ENCODE measurements around the gene NTN5. TPM values are rescaled to one million over a fixed set of nuclear protein-coding genes. Genes with fewer than 3 reads are reported as not detected.

Gene NTN5
- total and polyA plus RNA-seq, 8 donors = 1.3 TPM; not detected in 7

DNA sequence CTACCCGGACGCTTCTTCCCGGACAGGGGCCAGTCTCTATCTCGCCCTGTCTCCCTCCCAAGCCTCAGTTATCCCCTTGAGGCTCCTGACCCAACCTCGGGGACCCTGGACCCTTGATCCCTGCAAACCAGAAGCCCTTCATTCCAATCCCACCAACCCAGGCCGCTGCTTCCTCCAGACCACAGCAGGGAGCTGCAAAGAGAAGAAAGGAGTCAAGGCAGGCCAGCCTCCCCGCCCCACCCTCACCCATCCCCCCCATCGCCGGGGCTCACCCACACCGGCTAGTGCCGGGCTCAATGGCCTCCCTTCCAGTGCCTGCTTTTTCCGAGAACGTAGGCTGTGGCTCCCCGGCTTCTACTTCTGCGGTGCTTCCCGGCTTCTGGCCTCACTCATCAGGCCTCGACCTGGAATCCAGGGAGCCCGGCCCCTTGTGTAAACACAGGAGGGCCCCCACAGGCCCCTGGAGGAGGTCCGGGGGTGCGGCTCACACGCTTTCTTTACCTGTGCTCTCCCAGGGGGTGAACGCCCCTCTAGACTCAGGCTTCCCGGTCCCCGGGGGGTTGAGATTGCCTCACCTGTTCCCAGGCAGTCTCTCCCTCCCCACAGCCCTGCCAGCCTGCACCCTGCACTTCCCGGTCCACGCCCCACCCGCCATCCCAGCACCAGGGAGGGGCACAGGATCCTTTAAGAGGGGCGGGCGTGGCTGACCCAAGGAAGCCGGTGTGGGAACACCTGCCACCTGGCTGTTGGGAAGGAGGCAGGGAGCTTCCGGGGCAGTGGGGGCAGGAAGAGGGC lies 58.2 kb downstream of the NTN5 start, which contains the start of gene FAM83E:
Gene FAM83E, minus strand, starts transcription at position 641 of the 795 bp plus-strand sequence. CDS start 1,704 bp downstream, outside the sequence.
- intact Hi-C loops (cut with DNase I; ENCODE audit: low total_unique reads) = no loop called here
- Histone ChIP-seq H3K27me3 (no peaks in the 10 kb centered on the region), H3K36me3 (peaks cover 24 to 39% (median 31%) of the 10 kb centered on the region in 4 donors), H3K27ac (peak within 1 kb of the TSS; percentile 77 to 94 (median 93)), H3K9me3 (no peaks in the 10 kb centered on the region), H3K4me3 (peak within 1 kb of the TSS; percentile 23 to 93 (median 60)), H3K4me1 (peaks cover 36 to 61% (median 57%) of the 10 kb centered on the region in 4 donors)
- peak; percentile 90 to 96 for DNase-seq
- TF ChIP-seq POLR2A (IDR thresholded peaks at IDR 0.05) (no peak), POLR2AphosphoS5 (IDR thresholded peaks at IDR 0.05) (peak in 2 of 3 donors; percentile 57 to 86)
- TF ChIP-seq, protein P1, sequence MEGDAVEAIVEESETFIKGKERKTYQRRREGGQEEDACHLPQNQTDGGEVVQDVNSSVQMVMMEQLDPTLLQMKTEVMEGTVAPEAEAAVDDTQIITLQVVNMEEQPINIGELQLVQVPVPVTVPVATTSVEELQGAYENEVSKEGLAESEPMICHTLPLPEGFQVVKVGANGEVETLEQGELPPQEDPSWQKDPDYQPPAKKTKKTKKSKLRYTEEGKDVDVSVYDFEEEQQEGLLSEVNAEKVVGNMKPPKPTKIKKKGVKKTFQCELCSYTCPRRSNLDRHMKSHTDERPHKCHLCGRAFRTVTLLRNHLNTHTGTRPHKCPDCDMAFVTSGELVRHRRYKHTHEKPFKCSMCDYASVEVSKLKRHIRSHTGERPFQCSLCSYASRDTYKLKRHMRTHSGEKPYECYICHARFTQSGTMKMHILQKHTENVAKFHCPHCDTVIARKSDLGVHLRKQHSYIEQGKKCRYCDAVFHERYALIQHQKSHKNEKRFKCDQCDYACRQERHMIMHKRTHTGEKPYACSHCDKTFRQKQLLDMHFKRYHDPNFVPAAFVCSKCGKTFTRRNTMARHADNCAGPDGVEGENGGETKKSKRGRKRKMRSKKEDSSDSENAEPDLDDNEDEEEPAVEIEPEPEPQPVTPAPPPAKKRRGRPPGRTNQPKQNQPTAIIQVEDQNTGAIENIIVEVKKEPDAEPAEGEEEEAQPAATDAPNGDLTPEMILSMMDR (IDR thresholded peaks at IDR 0.05) = peak in 2 of 7 experiments; percentile 14 to 29
- WGBS, 5 donors = 24 to 55% (median 30%) methylated on average over 25 to 31 of the region's 31 CpGs

DNA sequence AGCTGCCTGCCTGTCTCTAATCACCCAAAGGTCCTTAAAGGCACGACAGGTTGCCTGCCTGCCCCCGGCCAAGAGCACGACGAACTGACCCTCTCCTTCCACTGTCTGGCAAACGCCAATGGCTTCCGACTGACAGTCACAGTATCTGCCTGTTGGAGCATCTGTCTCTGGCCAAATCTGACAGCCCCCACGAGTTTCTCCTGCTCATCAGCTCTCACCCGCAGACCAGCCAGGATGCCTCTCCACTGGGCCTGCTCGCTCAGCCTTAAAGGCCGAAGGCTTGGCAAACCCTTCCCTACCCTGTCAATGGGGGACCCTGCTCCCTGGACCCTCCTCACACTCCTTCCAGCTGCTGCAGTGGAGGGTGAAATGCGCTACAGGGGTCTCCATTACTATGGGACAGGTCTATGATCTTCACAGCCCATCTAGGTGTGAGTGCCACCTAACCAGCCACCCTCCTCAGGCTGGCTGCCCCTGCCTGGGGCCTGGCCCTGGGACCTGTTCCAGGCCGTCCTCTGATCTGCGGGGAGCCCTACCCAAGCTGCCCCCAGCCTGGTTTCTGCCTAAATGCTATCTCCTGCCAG lies 58.9 kb downstream of the NTN5 start:
- Histone ChIP-seq H3K4me1 (peaks cover 34 to 64% (median 54%) of the 10 kb centered on the region in 4 donors), H3K36me3 (peaks cover 24 to 41% (median 31%) of the 10 kb centered on the region in 4 donors), H3K27ac (peak overlapping the region; percentile 77 to 94 (median 93)), H3K27me3 (no peaks in the 10 kb centered on the region), H3K9me3 (no peaks in the 10 kb centered on the region), H3K4me3 (peak overlapping the region; percentile 23 to 93 (median 34))
- no peak for TF ChIP-seq POLR2A (IDR thresholded peaks at IDR 0.05)
- TF ChIP-seq POLR2AphosphoS5 (IDR thresholded peaks at IDR 0.05) = no peak
- 45 to 59% (median 54%) methylated on average over 12 to 13 of the region's 13 CpGs for WGBS, 5 donors
- no peak for DNase-seq
- intact Hi-C loops (cut with DNase I; ENCODE audit: low total_unique reads) = no loop called here

DNA sequence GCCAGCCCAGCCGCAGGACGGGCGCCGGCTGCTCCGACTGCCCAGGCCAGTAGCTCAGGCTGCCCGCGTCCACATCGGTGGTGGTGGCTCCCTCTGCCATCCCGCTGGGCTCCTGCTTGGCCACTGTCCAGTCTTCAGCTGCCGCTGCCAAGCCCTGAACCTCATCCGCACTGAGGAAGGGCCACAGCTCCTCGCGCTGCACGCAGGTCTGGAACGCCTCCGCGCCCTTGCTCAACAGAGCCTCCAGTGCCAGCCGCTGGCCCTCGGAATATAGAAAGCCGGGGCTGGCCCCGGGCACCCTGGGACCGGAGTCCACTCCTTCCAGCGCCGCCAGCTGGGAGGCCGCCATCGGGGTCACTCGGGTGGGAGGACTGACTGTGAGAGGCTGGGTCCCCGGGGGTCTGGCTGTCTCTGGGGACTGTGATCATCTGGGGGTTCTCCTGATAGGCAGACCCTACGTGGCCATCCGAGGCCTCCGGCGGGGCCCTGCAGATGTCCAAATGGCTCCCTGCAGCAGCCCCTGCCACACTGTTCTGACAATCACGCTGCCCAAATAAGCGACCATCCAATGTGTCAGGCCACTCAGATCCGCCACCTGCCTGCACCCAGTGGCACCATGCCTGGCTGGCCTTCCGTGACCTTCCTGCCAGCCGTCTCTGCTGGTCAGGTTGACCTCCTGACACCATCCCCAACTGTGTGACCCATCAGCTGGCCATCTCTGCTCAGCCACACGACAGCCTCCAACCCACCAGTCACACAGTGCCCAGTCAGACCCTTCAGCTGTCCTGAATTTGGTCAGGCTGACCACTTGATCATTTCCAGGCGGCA lies 59.6 kb downstream of the NTN5 start:
- no peaks in the 10 kb centered on the region for H3K9me3 ChIP-seq
- DNase-seq = peak in 1 of 2 donors; percentile 87

DNA sequence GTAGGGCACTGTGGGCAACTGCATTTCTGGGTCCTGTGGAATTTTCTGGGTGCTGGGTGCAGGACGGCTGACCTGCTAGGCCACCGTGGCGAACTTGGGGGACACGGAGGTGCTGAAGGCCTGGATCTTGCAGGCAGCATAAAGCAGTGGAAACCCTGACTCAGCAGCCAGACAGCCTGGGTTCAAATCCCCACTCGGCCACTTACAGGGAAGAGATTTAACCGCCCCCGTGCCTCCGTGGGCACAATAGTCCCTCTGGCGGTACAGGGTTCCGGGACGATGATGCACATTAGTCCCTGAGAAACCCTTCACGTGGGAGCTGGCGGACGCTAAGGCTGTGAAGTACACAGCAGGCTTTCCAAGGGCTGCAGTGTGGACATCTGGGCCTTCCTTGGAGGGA lies 60.9 kb downstream of the NTN5 start:
- Histone ChIP-seq H3K27me3 (no peaks in the 10 kb centered on the region), H3K9me3 (no peaks in the 10 kb centered on the region), H3K4me1 (peaks cover 22 to 52% (median 38%) of the 10 kb centered on the region in 4 donors), H3K4me3 (peak overlapping the region in 1 of 4 donors; percentile 9), H3K36me3 (peaks cover 18 to 32% (median 23%) of the 10 kb centered on the region in 4 donors), H3K27ac (no peak overlapping the region)
- TF ChIP-seq EP300 (IDR thresholded peaks at IDR 0.05) (no peak), POLR2AphosphoS5 (IDR thresholded peaks at IDR 0.05) (no peak), POLR2A (IDR thresholded peaks at IDR 0.05) (no peak)
- TF ChIP-seq, protein P1 (IDR thresholded peaks at IDR 0.05) = no peak
- 89 to 95% (median 93%) methylated on average over 9 to 14 of the region's 14 CpGs for WGBS, 5 donors
- no peak for DNase-seq
- intact Hi-C loops (cut with DNase I; ENCODE audit: low total_unique reads) = no loop called here

More for the DNA sequence above, 59.6 kb downstream of the NTN5 start:
- peaks cover 34 to 65% (median 52%) of the 10 kb centered on the region in 4 donors for H3K4me1 ChIP-seq
- TF ChIP-seq EP300 (IDR thresholded peaks at IDR 0.05) = no peak
- TF ChIP-seq, protein P1 (IDR thresholded peaks at IDR 0.05) = no peak
- no peak for TF ChIP-seq POLR2A (IDR thresholded peaks at IDR 0.05)
- peak in 2 of 3 donors; percentile 30 to 39 for TF ChIP-seq POLR2AphosphoS5 (IDR thresholded peaks at IDR 0.05)
- intact Hi-C loops (cut with DNase I; ENCODE audit: low total_unique reads) = no loop called here
- peak overlapping the region in 3 of 4 donors; percentile 30 to 93 (median 37) for H3K4me3 ChIP-seq
- 33 to 75% (median 51%) methylated on average over 11 to 39 of the region's 39 CpGs for whole genome bisulfite sequencing, 5 donors
- peak overlapping the region; percentile 77 to 94 (median 93) for H3K27ac ChIP-seq
- H3K27me3 ChIP-seq = no peaks in the 10 kb centered on the region
- H3K36me3 ChIP-seq = peaks cover 24 to 41% (median 31%) of the 10 kb centered on the region in 4 donors

Other genes starting within 250 kb of the NTN5 start
- gene GRWD1, start 227.0 kb downstream of the NTN5 start, total RNA-seq = 10 to 100 TPM in 4 of 5 donors, 1 to 10 TPM in 1; 5.8 to 49.4 (median 18.5) TPM
- gene GRWD1, start 227.0 kb downstream of the NTN5 start, polyA plus RNA-seq = 10 to 100 TPM in 2 of 3 donors, 1 to 10 TPM in 1; 7.6 to 13.9 (median 12.8) TPM
- gene KCNJ14, start 217.4 kb downstream of the NTN5 start, total RNA-seq = 1 to 10 TPM in 2 of 5 donors, under 1 TPM in 1, not detected in 2; 0.92 to 4.6 (median 1.0) TPM
- under 1 TPM in 2 of 3 donors, not detected in 1; 0.19 to 0.75 TPM for gene KCNJ14, start 217.4 kb downstream of the NTN5 start, polyA plus RNA-seq
- gene CYTH2, start 203.6 kb downstream of the NTN5 start, total RNA-seq = 100 to 1,000 TPM in 2 of 5 donors, 10 to 100 TPM in 3; 39.3 to 229 (median 75.9) TPM
- gene CYTH2, start 203.6 kb downstream of the NTN5 start, polyA plus RNA-seq = 10 to 100 TPM; 46.3 to 63.7 (median 48.8) TPM
- gene LMTK3, start 161.2 kb downstream of the NTN5 start, total RNA-seq = 10 to 100 TPM in 1 of 5 donors, 1 to 10 TPM in 1, under 1 TPM in 2, not detected in 1; 0.45 to 23.5 (median 1.1) TPM
- 1 to 10 TPM; 1.1 to 3.5 (median 2.8) TPM for gene LMTK3, start 161.2 kb downstream of the NTN5 start, polyA plus RNA-seq
- gene SULT2B1, start 120.8 kb downstream of the NTN5 start, total RNA-seq = 1 to 10 TPM in 2 of 5 donors, not detected in 3; 2.6 to 3.1 TPM
- 10 to 100 TPM in 1 of 3 donors, 1 to 10 TPM in 2; 2.0 to 46.8 (median 5.0) TPM for gene SULT2B1, start 120.8 kb downstream of the NTN5 start, polyA plus RNA-seq
- not detected for gene SPACA4, start 66.3 kb downstream of the NTN5 start, total RNA-seq
- not detected for gene SPACA4, start 66.3 kb downstream of the NTN5 start, polyA plus RNA-seq
- 100 to 1,000 TPM in 2 of 5 donors, 10 to 100 TPM in 3; 17.5 to 275 (median 56.0) TPM for gene FAM83E, start 57.9 kb downstream of the NTN5 start, total RNA-seq
- gene FAM83E, start 57.9 kb downstream of the NTN5 start, polyA plus RNA-seq = 10 to 100 TPM; 13.3 to 62.5 (median 15.4) TPM
- gene RPL18, start 53.8 kb downstream of the NTN5 start, total RNA-seq = 1,000 to 10,000 TPM; 1,272 to 3,316 (median 1,768) TPM
- gene RPL18, start 53.8 kb downstream of the NTN5 start, polyA plus RNA-seq = 1,000 to 10,000 TPM; 2,771 to 3,739 (median 3,620) TPM
- gene SPHK2, start 53.5 kb downstream of the NTN5 start, total RNA-seq = 100 to 1,000 TPM in 1 of 5 donors, 10 to 100 TPM in 4; 10.6 to 156 (median 19.2) TPM
- gene SPHK2, start 53.5 kb downstream of the NTN5 start, polyA plus RNA-seq = 10 to 100 TPM in 2 of 3 donors, 1 to 10 TPM in 1; 9.4 to 20.5 (median 19.9) TPM
- 10 to 100 TPM in 1 of 5 donors, 1 to 10 TPM in 3, not detected in 1; 7.2 to 21.7 (median 9.7) TPM for gene DBP, start 35.6 kb downstream of the NTN5 start, total RNA-seq
- gene DBP, start 35.6 kb downstream of the NTN5 start, polyA plus RNA-seq = 10 to 100 TPM in 1 of 3 donors, 1 to 10 TPM in 2; 4.2 to 29.0 (median 9.2) TPM
- 10 to 100 TPM in 2 of 5 donors, 1 to 10 TPM in 2, not detected in 1; 1.8 to 33.0 (median 18.1) TPM for gene CA11, start 26.8 kb downstream of the NTN5 start, total RNA-seq
- 10 to 100 TPM; 15.7 to 17.7 (median 15.8) TPM for gene CA11, start 26.8 kb downstream of the NTN5 start, polyA plus RNA-seq
- gene FUT2, start 23.0 kb upstream of the NTN5 start, total RNA-seq = 10 to 100 TPM; 23.2 to 42.0 (median 33.2) TPM
- gene FUT2, start 23.0 kb upstream of the NTN5 start, polyA plus RNA-seq = 10 to 100 TPM; 22.7 to 76.8 (median 25.8) TPM
- gene MAMSTR, start 46.7 kb upstream of the NTN5 start, total RNA-seq = 1 to 10 TPM in 1 of 5 donors, under 1 TPM in 1, not detected in 3; 0.55 to 3.6 TPM
- 1 to 10 TPM in 2 of 3 donors, under 1 TPM in 1; 0.46 to 1.5 (median 1.5) TPM for gene MAMSTR, start 46.7 kb upstream of the NTN5 start, polyA plus RNA-seq
- 10 to 100 TPM in 1 of 5 donors, 1 to 10 TPM in 4; 4.7 to 26.8 (median 8.8) TPM for gene RASIP1, start 67.6 kb upstream of the NTN5 start, total RNA-seq
- gene RASIP1, start 67.6 kb upstream of the NTN5 start, polyA plus RNA-seq = 10 to 100 TPM; 11.1 to 44.9 (median 29.3) TPM
- gene IZUMO1, start 73.9 kb upstream of the NTN5 start, total RNA-seq = 10 to 100 TPM in 2 of 5 donors, under 1 TPM in 1, not detected in 2; 0.73 to 14.3 (median 10.7) TPM
- gene IZUMO1, start 73.9 kb upstream of the NTN5 start, polyA plus RNA-seq = 1 to 10 TPM in 1 of 3 donors, under 1 TPM in 1, not detected in 1; 0.62 to 4.0 TPM
- gene FUT1, start 79.6 kb upstream of the NTN5 start, total RNA-seq = 10 to 100 TPM in 2 of 5 donors, 1 to 10 TPM in 2, not detected in 1; 7.0 to 54.5 (median 11.1) TPM
- 1 to 10 TPM; 7.2 to 7.5 (median 7.2) TPM for gene FUT1, start 79.6 kb upstream of the NTN5 start, polyA plus RNA-seq
- gene FGF21, start 82.5 kb upstream of the NTN5 start, total RNA-seq = not detected
- not detected for gene FGF21, start 82.5 kb upstream of the NTN5 start, polyA plus RNA-seq
- 100 to 1,000 TPM in 1 of 5 donors, 10 to 100 TPM in 4; 22.0 to 320 (median 23.9) TPM for gene BCAT2, start 138.0 kb upstream of the NTN5 start, total RNA-seq
- 10 to 100 TPM; 65.8 to 74.5 (median 68.5) TPM for gene BCAT2, start 138.0 kb upstream of the NTN5 start, polyA plus RNA-seq
- 10 to 100 TPM in 2 of 5 donors, 1 to 10 TPM in 2, not detected in 1; 2.8 to 41.4 (median 17.3) TPM for gene HSD17B14, start 163.5 kb upstream of the NTN5 start, total RNA-seq
- 1 to 10 TPM; 5.4 to 9.8 (median 9.4) TPM for gene HSD17B14, start 163.5 kb upstream of the NTN5 start, polyA plus RNA-seq
- gene PLEKHA4, start 195.6 kb upstream of the NTN5 start, total RNA-seq = 10 to 100 TPM in 2 of 5 donors, 1 to 10 TPM in 3; 1.7 to 35.6 (median 4.8) TPM
- gene PLEKHA4, start 195.6 kb upstream of the NTN5 start, polyA plus RNA-seq = 10 to 100 TPM; 30.1 to 85.0 (median 75.3) TPM
- gene PPP1R15A, start 199.4 kb upstream of the NTN5 start, total RNA-seq = 100 to 1,000 TPM in 1 of 5 donors, 10 to 100 TPM in 4; 14.6 to 107 (median 35.1) TPM
- gene PPP1R15A, start 199.4 kb upstream of the NTN5 start, polyA plus RNA-seq = 10 to 100 TPM; 34.6 to 59.8 (median 37.1) TPM
- 1 to 10 TPM in 2 of 5 donors, not detected in 3; 1.2 to 1.3 TPM for gene TULP2, start 225.7 kb upstream of the NTN5 start, total RNA-seq
- not detected for gene TULP2, start 225.7 kb upstream of the NTN5 start, polyA plus RNA-seq
- 100 to 1,000 TPM; 117 to 503 (median 135) TPM for gene NUCB1, start 227.3 kb upstream of the NTN5 start, total RNA-seq
- 100 to 1,000 TPM in 1 of 3 donors, 10 to 100 TPM in 2; 68.9 to 118 (median 91.5) TPM for gene NUCB1, start 227.3 kb upstream of the NTN5 start, polyA plus RNA-seq